ENCODE data around the gene PCA3. TPM values are rescaled to one million over a fixed set of nuclear protein-coding genes. Genes with fewer than 3 reads are reported as not detected.

The PCA3 gene
- total RNA-seq, 2 experiments from 2014 or later, result not detected

DNA sequence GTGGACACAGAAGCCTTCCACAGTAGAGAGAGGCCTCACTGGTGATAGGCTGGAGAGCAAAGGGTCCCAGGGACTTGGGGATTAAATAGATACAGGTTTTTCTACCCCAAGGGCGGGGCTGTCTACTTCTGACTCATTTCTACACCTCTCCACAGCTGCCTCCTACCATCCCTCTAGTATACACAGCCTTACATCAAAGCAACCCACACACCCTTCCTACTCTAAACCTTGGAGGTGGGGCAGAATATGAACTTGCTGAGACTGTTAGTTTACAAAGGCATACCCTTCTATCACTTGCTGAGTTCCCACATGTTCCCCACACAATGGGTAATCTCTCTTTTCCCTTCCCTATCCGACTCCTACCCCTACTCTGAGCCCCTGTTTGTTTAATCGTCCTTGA lies 19.9 kb upstream of the PCA3 start:
- H3K27ac Mint-ChIP-seq, result no peak overlapping the region
- no peaks in the 10 kb centered on the region for H3K4me1 Mint-ChIP-seq (ENCODE audit: low read depth)
- H3K27me3 Mint-ChIP-seq, result no peaks in the 10 kb centered on the region
- H3K4me3 Mint-ChIP-seq, result no peak overlapping the region
- Histone ChIP-seq H3K27ac (ENCODE audit: low read depth in 1 of 2, low read length in 2 of 2) (no peak overlapping the region), H3K9me3 (ENCODE audit: control insufficient read depth in 1 of 2, insufficient read depth in 1 of 2, low read length in 2 of 2) (peaks cover 0 to 4% of the 10 kb centered on the region in 2 experiments), H3K4me1 (ENCODE audit: insufficient read depth, low read length) (no peaks in the 10 kb centered on the region), H3K36me3 (ENCODE audit: insufficient read depth, low read length) (no peaks in the 10 kb centered on the region), H3K27me3 (ENCODE audit: control insufficient read depth in 1 of 2, insufficient read depth in 2 of 2, low read length in 2 of 2) (no peaks in the 10 kb centered on the region), H3K4me3 (ENCODE audit: low read length) (no peak overlapping the region)
- DNase-seq (no peak), ATAC-seq (ENCODE audit: poor library complexity) (no peak)
- CTCF ChIA-PET, result no interaction called here
- TF ChIP-seq, protein P1, sequence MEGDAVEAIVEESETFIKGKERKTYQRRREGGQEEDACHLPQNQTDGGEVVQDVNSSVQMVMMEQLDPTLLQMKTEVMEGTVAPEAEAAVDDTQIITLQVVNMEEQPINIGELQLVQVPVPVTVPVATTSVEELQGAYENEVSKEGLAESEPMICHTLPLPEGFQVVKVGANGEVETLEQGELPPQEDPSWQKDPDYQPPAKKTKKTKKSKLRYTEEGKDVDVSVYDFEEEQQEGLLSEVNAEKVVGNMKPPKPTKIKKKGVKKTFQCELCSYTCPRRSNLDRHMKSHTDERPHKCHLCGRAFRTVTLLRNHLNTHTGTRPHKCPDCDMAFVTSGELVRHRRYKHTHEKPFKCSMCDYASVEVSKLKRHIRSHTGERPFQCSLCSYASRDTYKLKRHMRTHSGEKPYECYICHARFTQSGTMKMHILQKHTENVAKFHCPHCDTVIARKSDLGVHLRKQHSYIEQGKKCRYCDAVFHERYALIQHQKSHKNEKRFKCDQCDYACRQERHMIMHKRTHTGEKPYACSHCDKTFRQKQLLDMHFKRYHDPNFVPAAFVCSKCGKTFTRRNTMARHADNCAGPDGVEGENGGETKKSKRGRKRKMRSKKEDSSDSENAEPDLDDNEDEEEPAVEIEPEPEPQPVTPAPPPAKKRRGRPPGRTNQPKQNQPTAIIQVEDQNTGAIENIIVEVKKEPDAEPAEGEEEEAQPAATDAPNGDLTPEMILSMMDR (IDR thresholded peaks at IDR 0.05), result no peak
- POLR2A ChIA-PET, result interaction anchor here (0.6 kb wide), 1 partner anchor 1049 kb away, joined by 4 read pairs; no protein-coding TSS in a partner anchor
- peaks cover 3% of the 10 kb centered on the region for H3K9me3 Mint-ChIP-seq
- intact Hi-C loops (cut with DNase I, micrococcal nuclease), result no loop called here
- H3K36me3 Mint-ChIP-seq (ENCODE audit: low read depth), result no peaks in the 10 kb centered on the region

DNA sequence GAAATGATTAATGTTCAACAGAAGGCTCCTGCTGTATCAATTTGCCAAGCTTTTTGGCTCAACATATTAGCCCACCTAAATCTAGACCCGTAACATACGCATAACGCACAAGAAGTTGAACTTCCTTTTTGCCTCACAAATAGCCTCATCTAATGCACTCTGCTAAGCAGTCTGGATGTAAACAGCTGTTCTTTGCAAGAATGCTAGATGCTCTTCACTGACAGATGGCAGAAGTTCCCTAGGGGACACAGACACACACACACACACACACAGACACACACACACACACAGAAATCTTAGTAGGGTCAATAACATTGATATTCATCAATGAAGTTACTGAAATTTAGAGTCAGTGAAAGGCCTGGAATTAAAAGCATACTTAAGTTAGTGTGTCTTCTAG lies 13.2 kb upstream of the PCA3 start:
- DNase-seq, result no peak
- ChIA-PET POLR2A (no interaction called here), CTCF (no interaction called here)
- Histone ChIP-seq H3K27me3 (ENCODE audit: control insufficient read depth in 1 of 2, insufficient read depth in 2 of 2, low read length in 2 of 2) (no peaks in the 10 kb centered on the region), H3K4me3 (ENCODE audit: low read length) (no peak overlapping the region), H3K36me3 (ENCODE audit: insufficient read depth, low read length) (no peaks in the 10 kb centered on the region), H3K4me1 (ENCODE audit: insufficient read depth, low read length) (no peaks in the 10 kb centered on the region), H3K9me3 (ENCODE audit: control insufficient read depth in 1 of 2, insufficient read depth in 1 of 2, low read length in 2 of 2) (no peaks in the 10 kb centered on the region), H3K27ac (ENCODE audit: low read depth in 1 of 2, low read length in 2 of 2) (no peak overlapping the region)
- no peak overlapping the region for H3K4me3 Mint-ChIP-seq
- no peaks in the 10 kb centered on the region for H3K27me3 Mint-ChIP-seq
- intact Hi-C loops (cut with DNase I, micrococcal nuclease), result no loop called here
- no peaks in the 10 kb centered on the region for H3K36me3 Mint-ChIP-seq (ENCODE audit: low read depth)
- ATAC-seq (ENCODE audit: poor library complexity), result no peak
- TF ChIP-seq, protein P1 (IDR thresholded peaks at IDR 0.05), result no peak
- H3K4me1 Mint-ChIP-seq (ENCODE audit: low read depth), result no peaks in the 10 kb centered on the region
- no peaks in the 10 kb centered on the region for H3K9me3 Mint-ChIP-seq
- no peak overlapping the region for H3K27ac Mint-ChIP-seq

DNA sequence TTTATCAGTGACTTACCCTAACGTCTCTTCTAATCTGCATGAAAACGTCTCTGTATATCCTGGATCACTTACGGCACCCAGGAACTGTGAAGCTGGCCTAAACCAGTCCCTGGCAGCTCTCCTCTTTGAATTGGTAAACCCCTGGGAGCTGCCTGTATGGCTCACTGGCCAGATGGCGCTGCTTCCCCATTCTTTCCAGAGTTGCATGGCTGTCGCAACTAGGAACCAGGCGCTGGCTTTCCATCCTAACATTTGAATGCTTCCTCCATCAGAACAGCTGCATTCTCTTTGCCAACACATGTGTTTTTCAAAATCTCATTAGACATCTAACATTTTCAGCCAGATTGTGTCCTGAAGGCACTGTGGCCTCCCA lies 8.0 kb upstream of the PCA3 start:
- POLR2A ChIA-PET, result no interaction called here

More for the DNA sequence above, 8.0 kb upstream of the PCA3 start:
- no peak overlapping the region for H3K4me3 Mint-ChIP-seq
- Histone ChIP-seq H3K4me1 (ENCODE audit: insufficient read depth, low read length) (no peaks in the 10 kb centered on the region), H3K27ac (ENCODE audit: low read depth in 1 of 2, low read length in 2 of 2) (no peak overlapping the region), H3K36me3 (ENCODE audit: insufficient read depth, low read length) (no peaks in the 10 kb centered on the region), H3K9me3 (ENCODE audit: control insufficient read depth in 1 of 2, insufficient read depth in 1 of 2, low read length in 2 of 2) (no peaks in the 10 kb centered on the region), H3K27me3 (ENCODE audit: control insufficient read depth in 1 of 2, insufficient read depth in 2 of 2, low read length in 2 of 2) (no peaks in the 10 kb centered on the region), H3K4me3 (ENCODE audit: low read length) (no peak overlapping the region)
- TF ChIP-seq, protein P1 (IDR thresholded peaks at IDR 0.05), result no peak
- no peak overlapping the region for H3K27ac Mint-ChIP-seq
- intact Hi-C loops (cut with DNase I, micrococcal nuclease), result no loop called here
- H3K36me3 Mint-ChIP-seq (ENCODE audit: low read depth), result no peaks in the 10 kb centered on the region
- peaks cover 7% of the 10 kb centered on the region for H3K27me3 Mint-ChIP-seq
- H3K9me3 Mint-ChIP-seq, result no peaks in the 10 kb centered on the region
- CTCF ChIA-PET, result no interaction called here
- DNase-seq (no peak), ATAC-seq (ENCODE audit: poor library complexity) (no peak)
- H3K4me1 Mint-ChIP-seq (ENCODE audit: low read depth), result no peaks in the 10 kb centered on the region
